ENCODE data around the gene HMGCS1.

Gene HMGCS1

GRCh38 chr5:43352915-43353314 lies 39.7 kb upstream of the HMGCS1 start:
- H3K27ac ChIP-seq = no peak overlapping the region
- TF ChIP-seq CTCF (conservative IDR thresholded peaks at IDR 0.05) = no peak

GRCh38 chr5:43352131-43352530 lies 38.9 kb upstream of the HMGCS1 start:
- H3K27ac ChIP-seq = no peak overlapping the region
- no peak for TF ChIP-seq CTCF (conservative IDR thresholded peaks at IDR 0.05)

GRCh38 chr5:43348861-43349363 lies 35.7 kb upstream of the HMGCS1 start:
- H3K27ac ChIP-seq = no peak overlapping the region
- no peak for TF ChIP-seq CTCF (conservative IDR thresholded peaks at IDR 0.05)

- no peak overlapping the region for H3K27ac ChIP-seq
- no peak for TF ChIP-seq CTCF (conservative IDR thresholded peaks at IDR 0.05)
Observed at GRCh38 chr5:43348207-43348606, 35.0 kb upstream of the HMGCS1 start.

GRCh38 chr5:43338862-43339261 lies 25.6 kb upstream of the HMGCS1 start:
- no peak for TF ChIP-seq CTCF (conservative IDR thresholded peaks at IDR 0.05)
- H3K27ac ChIP-seq = no peak overlapping the region

- no peak overlapping the region for H3K27ac ChIP-seq
- TF ChIP-seq CTCF (conservative IDR thresholded peaks at IDR 0.05) = no peak
Observed at GRCh38 chr5:43336159-43336558, 22.9 kb upstream of the HMGCS1 start.

- no peak for TF ChIP-seq CTCF (conservative IDR thresholded peaks at IDR 0.05)
- no peak overlapping the region for H3K27ac ChIP-seq
Observed at GRCh38 chr5:43335681-43336080, 22.5 kb upstream of the HMGCS1 start.

Measured in VCaP (cell line).